Glutamatergic neuron (in vitro differentiated cells): Measurements from ENCODE around the gene DOCK3. TPM values are rescaled to one million over a fixed set of nuclear protein-coding genes. Genes with fewer than 3 reads are reported as not detected.

Source experiments
- DNase-seq: peaks from one replicate; pipeline ENCODE4 v3.0.0; 2022
- H3K27ac Mint-ChIP-seq: one replicate; pipeline ENCODE4 v1.8.0; 2020; ENCODE audit warnings: mild to moderate bottlenecking, mixed read lengths, inconsistent platforms; ENCODE audit not compliant: unreplicated experiment
- H3K27me3 Mint-ChIP-seq: one replicate; pipeline ENCODE4 v1.8.0; 2020; ENCODE audit warnings: mild to moderate bottlenecking, moderate library complexity, mixed read lengths, inconsistent platforms; ENCODE audit not compliant: unreplicated experiment
- H3K36me3 Mint-ChIP-seq: one replicate; pipeline ENCODE4 v1.8.0; 2020; ENCODE audit warnings: mild to moderate bottlenecking, mixed read lengths, inconsistent platforms; ENCODE audit not compliant: unreplicated experiment
- H3K4me1 Mint-ChIP-seq: one replicate; pipeline ENCODE4 v1.8.0; 2020; ENCODE audit warnings: mild to moderate bottlenecking, low read depth, mixed read lengths, inconsistent platforms; ENCODE audit not compliant: unreplicated experiment
- H3K4me3 Mint-ChIP-seq: one replicate; pipeline ENCODE4 v1.8.0; 2020; ENCODE audit warnings: mild to moderate bottlenecking, mixed read lengths, inconsistent platforms; ENCODE audit not compliant: unreplicated experiment
- H3K9me3 Mint-ChIP-seq: one replicate; pipeline ENCODE4 v1.8.0; 2020; ENCODE audit warnings: mild to moderate bottlenecking, moderate library complexity, mixed read lengths, inconsistent platforms; ENCODE audit not compliant: unreplicated experiment
- total RNA-seq: library from RNA; stranded (reverse); fragmentation: NEBNext Ultra II Directional; extraction: Animal tissue kit (Norgen Biotek cat#: 25700); gene quantifications from one replicate; pipeline ENCODE4 v1.2.1, GENCODE V29; 2021; ENCODE audit not compliant: unreplicated experiment
- TF ChIP-seq, protein P1 (sequence below): fragments of 200-600 bp; sonication (generic); IDR thresholded peaks from one replicate; pipeline ENCODE4 v1.5.0; 2021; ENCODE audit not compliant: partially characterized antibody, unreplicated experiment

DOCK3 gene
- total RNA-seq, 1 donor from 2014 or later: 13.4 TPM

DNA sequence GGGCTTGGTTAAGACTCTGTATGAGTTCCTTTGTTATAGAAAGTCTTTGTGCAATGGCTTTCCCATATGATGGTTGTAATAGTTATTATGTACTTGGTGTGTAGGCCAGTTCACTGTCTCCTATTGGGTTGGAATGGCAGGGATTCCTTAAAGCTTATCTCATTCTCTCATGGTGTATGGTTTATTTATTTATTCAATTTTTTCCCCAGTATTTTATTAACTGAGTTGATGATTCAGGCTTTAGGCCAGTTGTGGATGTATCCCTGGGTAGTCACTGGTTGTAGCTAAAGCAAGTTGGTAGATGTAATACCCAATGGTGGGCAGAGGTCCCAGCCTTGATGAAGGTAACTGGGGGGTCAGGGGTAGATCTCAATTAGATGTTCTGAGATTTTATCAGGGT lies 349.4 kb downstream of the DOCK3 start:
- H3K27me3 Mint-ChIP-seq: no peaks in the 10 kb centered on the region
- no peak for DNase-seq
- H3K9me3 Mint-ChIP-seq: peaks cover 4% of the 10 kb centered on the region
- peaks cover 2% of the 10 kb centered on the region for H3K4me1 Mint-ChIP-seq
- no peaks in the 10 kb centered on the region for H3K36me3 Mint-ChIP-seq
- TF ChIP-seq, protein P1, sequence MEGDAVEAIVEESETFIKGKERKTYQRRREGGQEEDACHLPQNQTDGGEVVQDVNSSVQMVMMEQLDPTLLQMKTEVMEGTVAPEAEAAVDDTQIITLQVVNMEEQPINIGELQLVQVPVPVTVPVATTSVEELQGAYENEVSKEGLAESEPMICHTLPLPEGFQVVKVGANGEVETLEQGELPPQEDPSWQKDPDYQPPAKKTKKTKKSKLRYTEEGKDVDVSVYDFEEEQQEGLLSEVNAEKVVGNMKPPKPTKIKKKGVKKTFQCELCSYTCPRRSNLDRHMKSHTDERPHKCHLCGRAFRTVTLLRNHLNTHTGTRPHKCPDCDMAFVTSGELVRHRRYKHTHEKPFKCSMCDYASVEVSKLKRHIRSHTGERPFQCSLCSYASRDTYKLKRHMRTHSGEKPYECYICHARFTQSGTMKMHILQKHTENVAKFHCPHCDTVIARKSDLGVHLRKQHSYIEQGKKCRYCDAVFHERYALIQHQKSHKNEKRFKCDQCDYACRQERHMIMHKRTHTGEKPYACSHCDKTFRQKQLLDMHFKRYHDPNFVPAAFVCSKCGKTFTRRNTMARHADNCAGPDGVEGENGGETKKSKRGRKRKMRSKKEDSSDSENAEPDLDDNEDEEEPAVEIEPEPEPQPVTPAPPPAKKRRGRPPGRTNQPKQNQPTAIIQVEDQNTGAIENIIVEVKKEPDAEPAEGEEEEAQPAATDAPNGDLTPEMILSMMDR: no peak
- no peak overlapping the region for H3K27ac Mint-ChIP-seq
- H3K4me3 Mint-ChIP-seq: no peak overlapping the region

- TF ChIP-seq, protein P1: no peak
- no peak for DNase-seq
- Mint-ChIP-seq H3K4me1 (peaks cover 3% of the 10 kb centered on the region), H3K27ac (no peak overlapping the region), H3K4me3 (no peak overlapping the region), H3K9me3 (peaks cover 4% of the 10 kb centered on the region), H3K27me3 (no peaks in the 10 kb centered on the region), H3K36me3 (no peaks in the 10 kb centered on the region)
These were observed 350.3 kb downstream of the DOCK3 start for GRCh38 chr3:51024765-51025632.

GRCh38 chr3:51031666-51032065 lies 356.9 kb downstream of the DOCK3 start:
- Mint-ChIP-seq H3K4me3 (no peak overlapping the region), H3K27me3 (no peaks in the 10 kb centered on the region), H3K27ac (no peak overlapping the region), H3K36me3 (peaks cover 6% of the 10 kb centered on the region), H3K9me3 (peaks cover 4% of the 10 kb centered on the region), H3K4me1 (peaks cover 3% of the 10 kb centered on the region)
- TF ChIP-seq, protein P1: no peak
- DNase-seq: no peak

GRCh38 chr3:51035630-51036029 lies 360.9 kb downstream of the DOCK3 start:
- H3K36me3 Mint-ChIP-seq: peaks cover 13% of the 10 kb centered on the region
- H3K27me3 Mint-ChIP-seq: no peaks in the 10 kb centered on the region
- TF ChIP-seq, protein P1: no peak

GRCh38 chr3:51044982-51045381 lies 370.3 kb downstream of the DOCK3 start:
- Mint-ChIP-seq H3K9me3 (no peaks in the 10 kb centered on the region), H3K27me3 (peaks cover 4% of the 10 kb centered on the region), H3K4me1 (peaks cover 2% of the 10 kb centered on the region), H3K27ac (no peak overlapping the region), H3K4me3 (no peak overlapping the region), H3K36me3 (no peaks in the 10 kb centered on the region)
- DNase-seq: no peak
- TF ChIP-seq, protein P1: no peak

More at GRCh38 chr3:51035630-51036029, 360.9 kb downstream of the DOCK3 start:
- no peak overlapping the region for H3K27ac Mint-ChIP-seq
- H3K4me1 Mint-ChIP-seq: no peaks in the 10 kb centered on the region
- H3K9me3 Mint-ChIP-seq: peaks cover 4% of the 10 kb centered on the region
- no peak for DNase-seq
- H3K4me3 Mint-ChIP-seq: no peak overlapping the region
